ENCODE results near the gene TP53RK. TPM values are rescaled to one million over a fixed set of nuclear protein-coding genes. Genes with fewer than 3 reads are reported as not detected.
A peak's percentile ranks its signal among the peaks of the same experiment; 100 is the strongest.

TP53RK gene
- total and polyA plus RNA-seq, 2 of the 13 experiments (the other 11 are each of a cell fraction or from before 2014, with no cell fraction given): 12.9 to 25.5 TPM

- TF ChIP-seq ZNF33B (CRISPR knock-in tag; IDR thresholded peaks at IDR 0.05) (peak; percentile 47; the same call in 1 of the 2 replicates), TBL1XR1 (IDR thresholded peaks at IDR 0.05; ENCODE audit: borderline replicate concordance, low read length, partially characterized antibody) (no peak), ZNF430 (CRISPR knock-in tag; IDR thresholded peaks at IDR 0.05) (0 out of 2 replicates have a peak, but pooled peaks have one; percentile 63), ZNF34 (CRISPR knock-in tag; IDR thresholded peaks at IDR 0.05; ENCODE audit: borderline replicate concordance) (0 out of 2 replicates have a peak, but pooled peaks have one; percentile 45), FOXM1 (CRISPR knock-in tag; IDR thresholded peaks at IDR 0.05) (no peak), PREB (CRISPR knock-in tag; IDR thresholded peaks at IDR 0.05) (no peak), ATF5 (CRISPR knock-in tag; IDR thresholded peaks at IDR 0.05; ENCODE audit: low read depth) (0 out of 2 replicates have a peak, but pooled peaks have one; percentile 32), ZNF292 (CRISPR knock-in tag; IDR thresholded peaks at IDR 0.05; ENCODE audit: borderline replicate concordance, low read depth) (no peak), SIN3A (IDR thresholded peaks at IDR 0.05; ENCODE audit: borderline replicate concordance, low read depth, low read length) (peak; percentile 37; the same call in 1 of the 2 replicates), HMG20B (CRISPR knock-in tag; conservative IDR thresholded peaks at IDR 0.05) (0 out of 2 replicates have a peak, but pooled peaks have one; percentile 43), ZSCAN25 (CRISPR knock-in tag; IDR thresholded peaks at IDR 0.05) (no peak; the same call in 1 of the 2 replicates), CENPT (CRISPR knock-in tag; IDR thresholded peaks at IDR 0.05; ENCODE audit: low read depth) (peak; percentile 87; the same call in 1 of the 2 replicates), ZIK1 (CRISPR knock-in tag; IDR thresholded peaks at IDR 0.05; ENCODE audit: borderline replicate concordance, low read depth) (peak; percentile 50; the same call in 1 of the 2 replicates), CBX2 (IDR thresholded peaks at IDR 0.05; ENCODE audit: low read depth, low read length) (no peak), CBX2 (CRISPR knock-in tag; IDR thresholded peaks at IDR 0.05; ENCODE audit: low read depth) (peak; percentile 15; the same call in 1 of the 2 replicates), MYNN (CRISPR knock-in tag; IDR thresholded peaks at IDR 0.05; ENCODE audit: low read depth) (no peak), ZNF740 (CRISPR knock-in tag; IDR thresholded peaks at IDR 0.05) (peak; percentile 30; the same call in 1 of the 2 replicates), ZNF232 (CRISPR knock-in tag; IDR thresholded peaks at IDR 0.05; ENCODE audit: borderline replicate concordance) (peak; percentile 34; the same call in 1 of the 2 replicates), HNRNPLL (IDR thresholded peaks at IDR 0.05; ENCODE audit: low read depth, low read length, poor library complexity, severe bottlenecking) (peak; percentile 81), TCF7L2 (IDR thresholded peaks at IDR 0.05; ENCODE audit: low read depth, low read length) (no peak), LCORL (IDR thresholded peaks at IDR 0.05) (no peak), LCORL (CRISPR knock-in tag; IDR thresholded peaks at IDR 0.05) (peak; percentile 88), HNF4G (IDR thresholded peaks at IDR 0.05; ENCODE audit: borderline replicate concordance, low read depth, low read length) (no peak), HNF4G (CRISPR knock-in tag; IDR thresholded peaks at IDR 0.05; ENCODE audit: borderline replicate concordance, low read depth) (peak; percentile 41), ZSCAN12 (CRISPR knock-in tag; IDR thresholded peaks at IDR 0.05) (no peak; the same call in 1 of the 2 replicates), ZNF724P (CRISPR knock-in tag; IDR thresholded peaks at IDR 0.05; ENCODE audit: borderline replicate concordance) (0 out of 2 replicates have a peak, but pooled peaks have one; percentile 27)
These were observed 20.4 kb upstream of the TP53RK start, which contains the start of gene SLC2A10 (continued) for GRCh38 chr20:46709459-46710152.

Measured in HepG2 (cell line).